Measurements from ENCODE around the gene HINFP. TPM values are rescaled to one million over a fixed set of nuclear protein-coding genes. Genes with fewer than 3 reads are reported as not detected.
A peak's percentile ranks its signal among the peaks of the same experiment; 100 is the strongest.
"Not testable (repeated sequence)": the region's sequence is repeated elsewhere in the genome, so short reads cannot be mapped to it uniquely, and the experiment has no call there.

HINFP gene
- polyA plus RNA-seq, 3 donors = 28.2 to 42.9 (median 29.1) TPM

DNA sequence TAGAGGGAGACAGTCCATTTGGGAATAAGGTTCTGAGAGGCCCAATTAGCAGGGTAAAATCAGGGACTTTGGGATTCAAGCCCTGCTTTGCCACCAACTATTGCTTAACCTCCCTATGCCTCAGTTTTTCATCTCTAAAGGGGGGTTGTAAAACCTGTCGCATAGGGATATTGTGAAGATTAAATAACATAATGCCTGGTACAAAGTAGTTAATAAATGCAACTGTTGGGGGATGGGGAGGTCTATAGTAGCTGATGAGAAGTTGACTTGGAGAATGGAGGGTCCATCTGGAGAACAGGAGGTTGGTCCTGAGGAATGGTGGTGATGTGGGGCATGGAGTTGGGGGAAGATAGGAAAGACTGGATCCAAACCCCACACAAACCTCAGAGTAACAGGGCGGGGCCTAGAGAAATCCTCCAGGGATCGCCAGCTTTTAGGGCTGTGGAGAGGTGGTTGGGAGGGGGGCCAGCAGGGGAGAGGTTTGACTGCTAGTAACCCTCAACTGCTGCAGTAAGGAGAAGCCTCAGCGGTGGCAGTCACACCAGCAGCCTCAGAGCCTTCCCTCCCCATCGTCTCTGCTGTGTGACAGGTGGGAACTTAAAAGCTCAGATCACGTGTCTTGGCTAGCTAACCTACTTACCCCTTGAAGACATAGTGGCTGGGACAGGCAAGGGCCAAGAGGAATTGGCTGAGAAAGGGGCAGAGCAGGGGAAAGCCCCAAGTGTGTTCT lies 26.4 kb downstream of the HINFP start:
- DNase-seq (ENCODE audit: extremely low read depth in 1 of 11, low read depth in 9 of 11, low spot score in 4 of 11) = no peak

- no peak for DNase-seq (ENCODE audit: extremely low read depth in 1 of 11, low read depth in 9 of 11, low spot score in 4 of 11)
Observed at GRCh38 chr11:119148720-119149017, 27.3 kb downstream of the HINFP start.

DNA sequence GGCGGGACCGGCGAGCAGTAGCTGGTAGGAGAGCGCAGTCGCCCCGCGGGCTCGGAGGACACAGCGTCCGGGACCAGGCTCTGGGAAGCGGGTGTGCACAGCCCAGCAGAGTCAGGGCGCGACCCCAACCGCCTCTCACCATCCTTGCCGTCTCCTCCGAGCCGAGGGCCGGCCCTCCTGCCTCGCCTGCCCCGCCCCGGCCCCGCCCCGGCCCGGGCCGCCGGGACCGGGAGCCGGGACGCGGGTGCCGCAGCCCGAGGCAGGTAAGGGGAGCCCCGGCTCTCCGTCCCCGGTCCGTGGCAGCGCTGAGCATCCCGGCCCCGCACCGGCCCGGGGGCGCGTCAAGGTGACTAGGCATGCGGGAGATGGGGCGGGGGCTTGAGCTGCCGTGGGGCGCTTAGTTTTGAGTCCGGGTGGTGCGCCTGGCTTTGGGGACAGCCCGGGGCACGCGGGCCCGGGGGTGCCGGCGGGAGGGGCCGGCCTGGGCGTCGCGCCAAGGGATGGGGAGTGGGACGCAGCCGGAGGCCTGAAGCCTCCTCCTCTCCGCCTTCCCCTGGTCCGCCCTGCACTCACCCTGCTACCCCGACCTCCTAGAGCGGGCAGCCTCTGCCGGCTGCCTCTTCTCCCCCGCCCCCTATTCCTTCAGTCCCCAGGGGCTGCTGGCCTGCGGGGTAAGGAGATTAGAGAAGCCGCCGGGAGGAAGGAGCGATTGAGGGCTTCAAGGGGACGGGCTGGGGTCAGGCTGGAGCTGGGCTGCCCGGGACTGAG lies 27.8 kb downstream of the HINFP start, which contains the start of gene ABCG4:
ABCG4 (plus strand) TSS at position 35 of the 768 bp plus-strand sequence. CDS start 914 bp downstream, outside the sequence.
- peak in 2 of 11 donors; percentile 10 to 22 for DNase-seq (ENCODE audit: extremely low read depth in 1 of 11, low read depth in 9 of 11, low spot score in 4 of 11)

- no peak for DNase-seq (ENCODE audit: extremely low read depth in 1 of 11, low read depth in 9 of 11, low spot score in 4 of 11)
Observed at GRCh38 chr11:119149786-119150275, 28.5 kb downstream of the HINFP start.

- DNase-seq (ENCODE audit: extremely low read depth in 1 of 11, low read depth in 9 of 11, low spot score in 4 of 11) = no peak
Observed at GRCh38 chr11:119152043-119152442, 30.7 kb downstream of the HINFP start.

DNA sequence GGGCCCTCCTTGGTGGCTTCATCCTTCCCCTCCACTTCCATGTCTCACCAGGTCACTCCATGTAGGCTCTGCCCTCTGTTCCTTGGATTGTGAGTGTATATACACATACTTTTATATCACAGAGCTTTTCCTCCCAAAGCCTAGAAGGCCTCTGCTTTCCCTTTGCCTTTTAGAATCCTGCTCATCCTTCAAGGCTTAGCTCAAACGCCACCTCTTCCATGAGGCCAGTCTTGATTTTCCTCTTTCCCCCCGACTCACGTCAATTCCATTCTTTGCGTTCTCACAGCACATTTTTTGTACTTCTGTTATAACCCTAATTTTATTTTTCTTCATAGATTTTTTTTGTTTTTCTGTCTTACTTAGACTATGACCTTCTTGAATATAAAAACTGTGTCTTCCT lies 31.2 kb downstream of the HINFP start:
- DNase-seq (ENCODE audit: extremely low read depth in 1 of 11, low read depth in 9 of 11, low spot score in 4 of 11) = no peak

- no peak for DNase-seq (ENCODE audit: extremely low read depth in 1 of 11, low read depth in 9 of 11, low spot score in 4 of 11)
Observed at GRCh38 chr11:119153049-119153818, 31.9 kb downstream of the HINFP start.

DNA sequence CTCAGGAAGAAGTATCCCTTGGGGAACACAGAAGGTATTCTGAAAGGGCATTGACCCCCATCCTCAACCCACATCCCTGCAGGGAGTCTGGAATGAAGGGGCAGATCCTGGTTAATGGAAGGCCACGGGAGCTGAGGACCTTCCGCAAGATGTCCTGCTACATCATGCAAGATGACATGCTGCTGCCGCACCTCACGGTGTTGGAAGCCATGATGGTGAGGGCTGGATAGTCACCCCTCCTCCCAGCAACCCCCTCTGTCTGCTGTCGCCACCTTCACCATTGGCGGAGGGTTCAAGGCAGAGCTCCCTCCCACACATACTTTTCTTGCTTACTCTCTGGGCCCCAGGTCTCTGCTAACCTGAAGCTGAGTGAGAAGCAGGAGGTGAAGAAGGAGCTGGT lies 32.8 kb downstream of the HINFP start:
- DNase-seq (ENCODE audit: extremely low read depth in 1 of 11, low read depth in 9 of 11, low spot score in 4 of 11) = no peak

GRCh38 chr11:119155733-119156492 lies 34.5 kb downstream of the HINFP start:
- no peak for DNase-seq (ENCODE audit: extremely low read depth in 1 of 11, low read depth in 9 of 11, low spot score in 4 of 11)

DNA sequence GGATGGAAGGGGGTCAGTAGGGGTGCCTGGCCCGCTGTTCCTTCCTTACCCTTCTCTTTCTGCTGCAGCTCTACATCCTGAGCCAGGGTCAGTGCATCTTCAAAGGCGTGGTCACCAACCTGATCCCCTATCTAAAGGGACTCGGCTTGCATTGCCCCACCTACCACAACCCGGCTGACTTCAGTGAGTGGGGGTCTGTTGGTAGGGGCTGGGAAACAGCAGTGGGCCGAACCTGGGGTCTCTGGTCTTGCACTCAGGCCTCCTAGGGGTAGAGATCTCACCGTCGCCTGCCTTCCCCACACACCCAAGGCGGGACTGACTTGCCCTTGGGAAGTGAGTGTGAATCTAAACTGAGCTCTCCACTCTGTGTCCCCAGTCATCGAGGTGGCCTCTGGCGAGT lies 35.1 kb downstream of the HINFP start:
- no peak for DNase-seq (ENCODE audit: extremely low read depth in 1 of 11, low read depth in 9 of 11, low spot score in 4 of 11)

- DNase-seq (ENCODE audit: extremely low read depth in 1 of 11, low read depth in 9 of 11, low spot score in 4 of 11) = no peak
Observed at GRCh38 chr11:119157063-119157462, 35.7 kb downstream of the HINFP start.

- no peak for DNase-seq (ENCODE audit: extremely low read depth in 1 of 11, low read depth in 9 of 11, low spot score in 4 of 11)
Observed at GRCh38 chr11:119158467-119158866, 37.1 kb downstream of the HINFP start.

GRCh38 chr11:119160151-119160550 lies 38.8 kb downstream of the HINFP start:
- no peak for DNase-seq (ENCODE audit: extremely low read depth in 1 of 11, low read depth in 9 of 11, low spot score in 4 of 11)

DNA sequence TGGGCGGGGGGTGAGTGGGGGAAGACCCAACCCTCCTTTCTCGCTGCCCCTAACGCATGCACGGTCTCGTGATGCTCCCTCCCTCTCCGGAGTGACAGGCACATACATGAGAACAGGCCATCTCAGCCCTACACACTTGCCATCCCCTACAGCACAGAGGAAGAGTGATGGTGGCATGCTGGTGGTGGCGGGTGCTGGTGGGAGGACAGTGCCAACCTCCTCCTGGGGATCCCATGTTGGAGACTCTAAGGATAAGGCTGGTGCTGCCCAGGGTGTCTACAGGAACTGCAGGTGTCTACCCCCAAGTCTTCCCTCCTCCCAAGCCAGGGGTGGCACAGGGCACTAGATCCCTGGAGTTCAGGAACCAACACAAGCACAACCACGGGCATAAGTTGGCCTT lies 40.5 kb downstream of the HINFP start:
- DNase-seq (ENCODE audit: extremely low read depth in 1 of 11, low read depth in 9 of 11, low spot score in 4 of 11) = no peak

DNA sequence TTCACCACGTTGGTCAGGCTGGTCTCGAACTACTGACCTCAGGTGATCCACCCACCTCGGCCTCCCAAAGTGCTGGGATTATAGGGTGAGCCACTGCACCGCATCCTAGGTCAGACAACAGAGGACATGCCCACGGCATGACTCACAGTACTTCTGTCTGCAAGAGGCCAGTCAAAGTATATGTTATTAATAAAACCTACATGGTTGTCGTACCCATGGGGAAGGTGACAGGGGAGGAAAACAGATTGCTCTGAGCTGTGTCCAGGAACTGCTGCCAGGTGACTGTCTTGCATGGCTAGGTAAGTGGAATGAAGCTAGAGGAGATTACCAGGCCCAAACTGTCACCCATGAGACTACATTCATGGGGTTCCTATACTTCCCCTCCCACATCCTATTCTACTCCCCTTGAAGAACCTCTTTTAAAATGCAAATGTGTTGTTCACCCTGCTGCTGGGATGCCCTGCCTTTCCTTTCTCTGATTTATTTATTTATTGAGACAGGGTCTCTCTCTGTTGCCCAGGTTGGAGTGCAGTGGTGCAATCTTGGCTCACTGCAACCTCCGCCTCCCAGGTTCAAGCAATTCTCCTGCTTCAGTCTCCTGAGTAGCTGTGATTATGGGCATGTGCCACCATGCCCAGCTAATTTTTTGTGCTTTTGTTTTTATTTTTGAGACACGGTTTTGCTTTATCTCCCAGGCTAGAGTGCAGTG lies 45.1 kb downstream of the HINFP start:
- DNase-seq (ENCODE audit: extremely low read depth in 1 of 11, low read depth in 9 of 11, low spot score in 4 of 11) = peak in 2 of 11 donors; percentile 46 to 59

DNA sequence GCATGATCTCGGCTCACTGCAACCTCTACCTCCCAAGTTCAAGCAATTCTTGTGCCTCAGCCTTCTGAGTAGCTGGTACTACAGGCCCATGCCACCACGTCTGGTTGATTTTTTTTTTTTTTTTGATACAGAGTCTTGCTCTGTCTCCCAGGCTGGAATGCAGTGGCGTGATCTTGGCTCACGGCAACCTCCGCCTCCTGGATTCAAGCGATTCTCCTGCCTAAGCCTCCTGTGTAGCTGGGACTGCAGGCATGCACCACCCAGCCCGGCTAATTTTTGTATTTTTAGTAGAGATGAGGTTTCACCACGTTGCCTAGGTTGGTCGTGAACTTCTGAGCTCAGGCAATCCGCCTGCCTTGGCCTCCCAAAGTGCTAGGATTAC lies 45.7 kb downstream of the HINFP start:
- not testable (repeated sequence) for DNase-seq (ENCODE audit: extremely low read depth in 1 of 11, low read depth in 9 of 11, low spot score in 4 of 11)

- DNase-seq (ENCODE audit: extremely low read depth in 1 of 11, low read depth in 9 of 11, low spot score in 4 of 11) = no peak
Observed at GRCh38 chr11:119167933-119168332, 46.6 kb downstream of the HINFP start.

GRCh38 chr11:119168471-119169281 lies 47.3 kb downstream of the HINFP start, which contains the start of gene NLRX1:
Gene NLRX1 (plus strand): TSS chr11:119168725. CDS start chr11:119171404, 2,679 bp downstream.
- DNase-seq (ENCODE audit: extremely low read depth in 1 of 11, low read depth in 9 of 11, low spot score in 4 of 11) = peak in 7 of 11 donors; percentile 68 to 84 (median 76)

All from renal cortex interstitium (tissue), 11 donors.